GM06990 (cell line): ENCODE measurements around the gene HBG2.

ENCODE experiments used
- DNase-seq: peaks from one replicate; pipeline ENCODE4 v3.0.0-alpha.2; 2011; ENCODE audit not compliant: insufficient read length; ENCODE audit errors: extremely low read depth
- H3K27me3 ChIP-seq: replicated peaks from 2 replicates; pipeline ENCODE4 v1.6.0; 2011; ENCODE audit warnings: low read length; ENCODE audit not compliant: control insufficient read depth, insufficient read depth
- H3K36me3 ChIP-seq: 2 replicates; pipeline ENCODE4 v1.5.1; 2011; ENCODE audit warnings: low read length; ENCODE audit not compliant: control insufficient read depth, insufficient read depth
- H3K4me3 ChIP-seq: replicated peaks from 2 replicates; pipeline ENCODE4 v1.5.1; 2011; ENCODE audit warnings: low read depth, mild to moderate bottlenecking, control low read depth, low read length
- TF ChIP-seq, protein P1 (sequence below): IDR thresholded peaks from 2 replicates; pipeline ENCODE4 v1.5.1; 2011; ENCODE audit warnings: low read length, control low read depth, mild to moderate bottlenecking, inconsistent platforms; ENCODE audit not compliant: insufficient read depth, poor library complexity, severe bottlenecking

The HBG2 gene

DNA sequence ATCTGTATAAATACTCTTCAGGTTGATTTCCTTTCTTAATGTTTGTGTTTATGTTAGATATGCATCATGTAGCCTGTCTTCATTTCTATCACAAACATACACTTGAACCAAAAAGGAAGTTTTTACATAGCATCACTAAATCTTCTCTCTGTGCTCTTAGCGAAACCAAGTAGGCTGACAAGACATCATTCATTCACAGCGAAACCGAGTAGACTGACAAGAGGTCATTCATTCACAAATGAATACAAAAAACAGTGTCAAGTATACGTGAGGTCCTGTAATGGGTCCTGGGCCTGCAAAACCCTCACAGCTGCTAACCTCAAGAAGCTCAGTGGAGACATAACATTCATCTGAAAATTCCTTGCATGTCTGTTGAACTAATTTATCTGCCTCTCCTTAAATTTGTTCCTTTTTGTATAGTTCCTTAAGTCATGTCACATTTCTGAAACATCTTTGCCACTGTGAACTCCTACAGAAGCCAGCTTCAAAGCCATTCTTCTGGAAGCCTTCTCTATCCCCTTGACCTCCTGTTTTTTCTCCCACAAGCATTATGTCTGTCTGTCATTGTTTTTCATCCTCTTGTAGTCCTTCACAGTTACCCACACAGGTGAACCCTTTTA lies 25.0 kb upstream of the HBG2 start:
- H3K4me3 ChIP-seq = no peak overlapping the region
- H3K36me3 ChIP-seq = no peaks in the 10 kb centered on the region
- H3K27me3 ChIP-seq = no peaks in the 10 kb centered on the region
- no peak for DNase-seq
- TF ChIP-seq, protein P1, sequence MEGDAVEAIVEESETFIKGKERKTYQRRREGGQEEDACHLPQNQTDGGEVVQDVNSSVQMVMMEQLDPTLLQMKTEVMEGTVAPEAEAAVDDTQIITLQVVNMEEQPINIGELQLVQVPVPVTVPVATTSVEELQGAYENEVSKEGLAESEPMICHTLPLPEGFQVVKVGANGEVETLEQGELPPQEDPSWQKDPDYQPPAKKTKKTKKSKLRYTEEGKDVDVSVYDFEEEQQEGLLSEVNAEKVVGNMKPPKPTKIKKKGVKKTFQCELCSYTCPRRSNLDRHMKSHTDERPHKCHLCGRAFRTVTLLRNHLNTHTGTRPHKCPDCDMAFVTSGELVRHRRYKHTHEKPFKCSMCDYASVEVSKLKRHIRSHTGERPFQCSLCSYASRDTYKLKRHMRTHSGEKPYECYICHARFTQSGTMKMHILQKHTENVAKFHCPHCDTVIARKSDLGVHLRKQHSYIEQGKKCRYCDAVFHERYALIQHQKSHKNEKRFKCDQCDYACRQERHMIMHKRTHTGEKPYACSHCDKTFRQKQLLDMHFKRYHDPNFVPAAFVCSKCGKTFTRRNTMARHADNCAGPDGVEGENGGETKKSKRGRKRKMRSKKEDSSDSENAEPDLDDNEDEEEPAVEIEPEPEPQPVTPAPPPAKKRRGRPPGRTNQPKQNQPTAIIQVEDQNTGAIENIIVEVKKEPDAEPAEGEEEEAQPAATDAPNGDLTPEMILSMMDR = no peak

DNA sequence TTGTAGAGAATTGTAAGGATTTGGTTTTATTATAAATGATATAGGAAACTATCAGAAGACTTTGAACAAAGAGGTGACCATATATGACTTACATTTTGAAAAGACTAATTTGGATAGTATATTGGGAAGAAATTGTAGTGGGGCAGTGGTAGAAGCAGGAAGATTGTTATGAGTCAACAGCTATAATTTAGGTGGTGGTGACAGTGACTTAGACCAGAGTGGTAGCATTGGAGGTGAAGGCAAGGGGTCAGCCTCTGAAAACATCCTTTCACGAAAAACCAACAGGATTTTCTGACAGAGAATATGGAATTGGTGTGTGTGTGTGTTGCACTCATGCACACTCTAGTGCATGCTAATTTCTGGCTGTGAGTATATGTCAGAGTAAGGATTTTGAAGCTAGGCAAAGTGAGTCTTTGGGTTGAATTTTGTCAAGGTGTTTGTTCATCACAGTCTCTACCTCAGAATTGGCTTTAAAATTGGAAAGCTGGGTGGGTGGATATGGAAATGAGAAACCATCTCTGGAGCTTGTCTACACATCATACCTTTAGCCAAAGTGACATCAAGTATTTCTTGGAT lies 23.3 kb upstream of the HBG2 start:
- H3K27me3 ChIP-seq = no peaks in the 10 kb centered on the region
- H3K4me3 ChIP-seq = no peak overlapping the region
- DNase-seq = no peak
- H3K36me3 ChIP-seq = no peaks in the 10 kb centered on the region
- TF ChIP-seq, protein P1 = no peak

GRCh38 chr11:5276697-5277096 lies 22.1 kb upstream of the HBG2 start:
- DNase-seq = no peak
- H3K36me3 ChIP-seq = no peaks in the 10 kb centered on the region
- TF ChIP-seq, protein P1 = no peak
- no peak overlapping the region for H3K4me3 ChIP-seq
- H3K27me3 ChIP-seq = no peaks in the 10 kb centered on the region

GRCh38 chr11:5275369-5276110 lies 21.0 kb upstream of the HBG2 start:
- TF ChIP-seq, protein P1 = no peak
- Histone ChIP-seq H3K4me3 (no peak overlapping the region), H3K27me3 (no peaks in the 10 kb centered on the region), H3K36me3 (no peaks in the 10 kb centered on the region)
- no peak for DNase-seq

DNA sequence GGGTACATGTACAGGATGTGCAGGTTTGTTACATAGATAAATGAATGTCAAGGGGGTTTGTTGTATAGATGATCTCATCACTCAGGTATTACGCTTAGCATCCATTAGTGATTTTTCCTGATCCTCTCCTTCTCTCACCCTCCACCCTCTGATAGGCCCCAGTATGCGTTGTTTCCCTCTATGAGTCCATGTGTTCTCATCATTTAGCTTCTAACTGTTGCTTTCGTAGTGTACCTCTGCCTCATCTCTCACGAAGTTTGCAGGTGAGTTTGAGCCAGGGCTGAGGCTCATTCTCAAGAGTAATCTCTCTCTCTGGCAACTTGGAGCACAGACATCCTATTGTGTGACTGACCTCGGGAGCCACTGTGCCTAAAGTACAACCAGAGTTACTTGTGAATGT lies 19.8 kb upstream of the HBG2 start:
- TF ChIP-seq, protein P1 = no peak
- Histone ChIP-seq H3K4me3 (no peak overlapping the region), H3K36me3 (no peaks in the 10 kb centered on the region), H3K27me3 (no peaks in the 10 kb centered on the region; the same call in 1 of the 2 replicates)
- no peak for DNase-seq
